ENCODE measurements around the gene SLC24A5.

Gene SLC24A5

GRCh38 chr15:48131324-48131723 lies 10.5 kb downstream of the SLC24A5 start:
- Histone ChIP-seq H3F3A (ENCODE audit: low read depth) (no peaks in the 10 kb centered on the region), H3K9me2 (replicated peaks; ENCODE audit: low read depth, low read length) (no peaks in the 10 kb centered on the region), H3K36me3 (ENCODE audit: insufficient read depth, low read length) (no peaks in the 10 kb centered on the region), H3K4me3 (ENCODE audit: low read length, poor library complexity, severe bottlenecking) (no peak overlapping the region), H4K20me1 (ENCODE audit: insufficient read depth, low read length, poor library complexity, severe bottlenecking) (no peaks in the 10 kb centered on the region), H3K4me2 (ENCODE audit: low read depth, low read length, poor library complexity, severe bottlenecking) (no peak overlapping the region), H3K4me1 (ENCODE audit: insufficient read depth, low read length, poor library complexity, severe bottlenecking) (no peaks in the 10 kb centered on the region), H3K9me3 (ENCODE audit: insufficient read depth, low read depth, low read length) (no peaks in the 10 kb centered on the region), H2AFZ (ENCODE audit: low read length) (no peak overlapping the region), H3K27me3 (ENCODE audit: insufficient read depth, low read length, poor library complexity, severe bottlenecking) (no peaks in the 10 kb centered on the region), H3K9ac (ENCODE audit: low read depth, low read length, poor library complexity, severe bottlenecking) (no peak overlapping the region), H3K79me2 (ENCODE audit: insufficient read depth, low read length) (no peaks in the 10 kb centered on the region)
- TF ChIP-seq EZH2phosphoT487 (IDR thresholded peaks at IDR 0.05; ENCODE audit: borderline replicate concordance): no peak
- TF ChIP-seq, protein P1, sequence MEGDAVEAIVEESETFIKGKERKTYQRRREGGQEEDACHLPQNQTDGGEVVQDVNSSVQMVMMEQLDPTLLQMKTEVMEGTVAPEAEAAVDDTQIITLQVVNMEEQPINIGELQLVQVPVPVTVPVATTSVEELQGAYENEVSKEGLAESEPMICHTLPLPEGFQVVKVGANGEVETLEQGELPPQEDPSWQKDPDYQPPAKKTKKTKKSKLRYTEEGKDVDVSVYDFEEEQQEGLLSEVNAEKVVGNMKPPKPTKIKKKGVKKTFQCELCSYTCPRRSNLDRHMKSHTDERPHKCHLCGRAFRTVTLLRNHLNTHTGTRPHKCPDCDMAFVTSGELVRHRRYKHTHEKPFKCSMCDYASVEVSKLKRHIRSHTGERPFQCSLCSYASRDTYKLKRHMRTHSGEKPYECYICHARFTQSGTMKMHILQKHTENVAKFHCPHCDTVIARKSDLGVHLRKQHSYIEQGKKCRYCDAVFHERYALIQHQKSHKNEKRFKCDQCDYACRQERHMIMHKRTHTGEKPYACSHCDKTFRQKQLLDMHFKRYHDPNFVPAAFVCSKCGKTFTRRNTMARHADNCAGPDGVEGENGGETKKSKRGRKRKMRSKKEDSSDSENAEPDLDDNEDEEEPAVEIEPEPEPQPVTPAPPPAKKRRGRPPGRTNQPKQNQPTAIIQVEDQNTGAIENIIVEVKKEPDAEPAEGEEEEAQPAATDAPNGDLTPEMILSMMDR (conservative IDR thresholded peaks at IDR 0.05; ENCODE audit: low read length): no peak

GRCh38 chr15:48132874-48133273 lies 12.1 kb downstream of the SLC24A5 start:
- Histone ChIP-seq H3K4me1 (ENCODE audit: insufficient read depth, low read length, poor library complexity, severe bottlenecking) (no peaks in the 10 kb centered on the region), H3K9me2 (replicated peaks; ENCODE audit: low read depth, low read length) (no peaks in the 10 kb centered on the region), H3K79me2 (ENCODE audit: insufficient read depth, low read length) (no peaks in the 10 kb centered on the region), H3K4me2 (ENCODE audit: low read depth, low read length, poor library complexity, severe bottlenecking) (no peak overlapping the region), H3K36me3 (ENCODE audit: insufficient read depth, low read length) (no peaks in the 10 kb centered on the region), H3K4me3 (ENCODE audit: low read length, poor library complexity, severe bottlenecking) (no peak overlapping the region), H2AFZ (ENCODE audit: low read length) (no peak overlapping the region), H4K20me1 (ENCODE audit: insufficient read depth, low read length, poor library complexity, severe bottlenecking) (no peaks in the 10 kb centered on the region), H3K27me3 (ENCODE audit: insufficient read depth, low read length, poor library complexity, severe bottlenecking) (no peaks in the 10 kb centered on the region), H3F3A (ENCODE audit: low read depth) (no peaks in the 10 kb centered on the region), H3K9ac (ENCODE audit: low read depth, low read length, poor library complexity, severe bottlenecking) (no peak overlapping the region), H3K9me3 (ENCODE audit: insufficient read depth, low read depth, low read length) (no peaks in the 10 kb centered on the region)
- TF ChIP-seq, protein P1 (conservative IDR thresholded peaks at IDR 0.05; ENCODE audit: low read length): no peak
- no peak for TF ChIP-seq EZH2phosphoT487 (IDR thresholded peaks at IDR 0.05; ENCODE audit: borderline replicate concordance)

DNA sequence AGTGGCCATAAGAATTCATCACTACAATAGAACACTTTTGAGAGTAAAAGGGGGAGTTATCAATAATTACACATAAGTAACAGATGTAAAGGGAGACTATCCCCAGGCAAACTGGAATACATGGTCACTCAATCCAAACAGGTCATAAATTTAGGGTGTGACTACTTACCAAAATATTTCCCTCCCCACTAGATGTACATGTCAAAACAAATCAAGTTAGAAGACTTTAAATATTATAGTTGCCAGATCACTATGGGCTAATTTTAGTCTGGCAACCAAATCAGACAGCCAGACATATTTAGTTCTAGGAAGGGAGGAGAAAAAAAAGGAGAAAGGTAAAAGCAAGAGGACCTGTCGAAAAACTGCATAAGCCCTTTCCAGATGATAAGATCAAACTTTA lies 23.1 kb downstream of the SLC24A5 start:
- no peak overlapping the region for H3K4me2 ChIP-seq (ENCODE audit: low read depth, low read length, poor library complexity, severe bottlenecking)
- H3K9ac ChIP-seq (ENCODE audit: low read depth, low read length, poor library complexity, severe bottlenecking): no peak overlapping the region

More for the DNA sequence above, 23.1 kb downstream of the SLC24A5 start:
- Histone ChIP-seq H3K36me3 (ENCODE audit: insufficient read depth, low read length) (peaks cover 32% of the 10 kb centered on the region), H4K20me1 (ENCODE audit: insufficient read depth, low read length, poor library complexity, severe bottlenecking) (no peaks in the 10 kb centered on the region), H3K9me3 (ENCODE audit: insufficient read depth, low read depth, low read length) (no peaks in the 10 kb centered on the region), H3K79me2 (ENCODE audit: insufficient read depth, low read length) (no peaks in the 10 kb centered on the region), H3K4me1 (ENCODE audit: insufficient read depth, low read length, poor library complexity, severe bottlenecking) (no peaks in the 10 kb centered on the region), H2AFZ (ENCODE audit: low read length) (no peak overlapping the region), H3F3A (ENCODE audit: low read depth) (no peaks in the 10 kb centered on the region), H3K9me2 (replicated peaks; ENCODE audit: low read depth, low read length) (no peaks in the 10 kb centered on the region), H3K27me3 (ENCODE audit: insufficient read depth, low read length, poor library complexity, severe bottlenecking) (no peaks in the 10 kb centered on the region), H3K4me3 (ENCODE audit: low read length, poor library complexity, severe bottlenecking) (no peak overlapping the region)
- TF ChIP-seq EZH2phosphoT487 (IDR thresholded peaks at IDR 0.05; ENCODE audit: borderline replicate concordance): no peak
- TF ChIP-seq, protein P1 (conservative IDR thresholded peaks at IDR 0.05; ENCODE audit: low read length): no peak

Data from Loucy (cell line).